Fibroblast of skin of abdomen (primary cell): Measurements from ENCODE around the gene RPS27.
"Not testable (repeated sequence)": the region's sequence is repeated elsewhere in the genome, so short reads cannot be mapped to it uniquely, and the experiment has no call there.

Experiments
- DNase-seq: peaks from one replicate; pipeline ENCODE4 v3.0.0-alpha.2; 2013

RPS27 gene

GRCh38 chr1:153961421-153961820 is 29.1 kb upstream of the RPS27 start:
- DNase-seq, result no peak

GRCh38 chr1:153962088-153963029 is 28.2 kb upstream of the RPS27 start:
- no peak for DNase-seq

GRCh38 chr1:153963030-153963849 is 27.3 kb upstream of the RPS27 start, which contains the start of gene SLC39A1:
SLC39A1 (minus strand) TSS chr1:153963537; CDS start chr1:153962715, 822 bp downstream.
- peak; percentile 96 for DNase-seq

- peak; percentile 39 for DNase-seq
Measured at GRCh38 chr1:153963850-153964331, 26.7 kb upstream of the RPS27 start.

- peak; percentile 97 for DNase-seq
Measured at GRCh38 chr1:153967107-153967999, 23.2 kb upstream of the RPS27 start, which contains the start of gene CREB3L4. CREB3L4 (plus strand) TSS chr1:153967902; CDS start chr1:153968526, 624 bp downstream.

GRCh38 chr1:153968000-153968363 is 22.6 kb upstream of the RPS27 start:
- DNase-seq, result no peak

GRCh38 chr1:153968408-153968807 is 22.2 kb upstream of the RPS27 start:
- no peak for DNase-seq

GRCh38 chr1:153968972-153969371 is 21.6 kb upstream of the RPS27 start:
- no peak for DNase-seq

- no peak for DNase-seq
Measured at GRCh38 chr1:153970346-153970745, 20.2 kb upstream of the RPS27 start.

- no peak for DNase-seq
Measured at GRCh38 chr1:153973071-153973470, 17.5 kb upstream of the RPS27 start.

- no peak for DNase-seq
Measured at GRCh38 chr1:153973525-153973924, 17.0 kb upstream of the RPS27 start.

GRCh38 chr1:153976819-153977249 is 13.7 kb upstream of the RPS27 start:
- no peak for DNase-seq

GRCh38 chr1:153977250-153978240 is 13.0 kb upstream of the RPS27 start, which contains the start of gene JTB:
JTB (minus strand) TSS chr1:153977674; CDS start chr1:153977252, 422 bp downstream.
- DNase-seq, result peak; percentile 78

GRCh38 chr1:153978274-153978909 is 12.2 kb upstream of the RPS27 start:
- no peak for DNase-seq

- not testable (repeated sequence) for DNase-seq
Measured at GRCh38 chr1:153979091-153979490, 11.5 kb upstream of the RPS27 start.

- not testable (repeated sequence) for DNase-seq
Measured at GRCh38 chr1:153981735-153982134, 8.8 kb upstream of the RPS27 start.

- no peak for DNase-seq
Measured at GRCh38 chr1:153984123-153984894, 6.3 kb upstream of the RPS27 start.

GRCh38 chr1:153985341-153985912 is 5.1 kb upstream of the RPS27 start:
- peak; percentile 86 for DNase-seq
